Endothelial cell of umbilical vein (primary cell): Measurements from ENCODE around the gene VAPB. TPM values are rescaled to one million over a fixed set of nuclear protein-coding genes. Genes with fewer than 3 reads are reported as not detected.

ENCODE experiments used
- BruUV-seq: library from RNA; stranded (reverse); fragments of 400-500 nt; replicated peaks from 2 replicates; lab custom pipeline; 2021; lab: Mats Ljungman, UMichigan
- CTCF ChIA-PET: fragments of 300-600, 350-600 bp; sonication (Branson Sonifier 250); formaldehyde crosslinking; loops from one replicate; lab custom pipeline; 2021; ENCODE audit warnings: antibody characterized with exemption, inconsistent platforms; lab: Charles Lee
- POLR2A ChIA-PET: fragments of 300-600, 350-600 bp; sonication (Branson Sonifier 250); formaldehyde crosslinking; loops from one replicate; lab custom pipeline; 2021; ENCODE audit warnings: antibody characterized with exemption, inconsistent platforms; lab: Charles Lee
- DNase-seq: peaks from one replicate; pipeline ENCODE4 v3.0.0-alpha.2; 2011; ENCODE audit warnings: low read depth, low spot score
- FAIRE-seq: peaks from 2 replicates; lab custom pipeline; 2011; peaks lifted over from hg19 to GRCh38; lab: Jason Lieb, UNC
- H2AFZ ChIP-seq: 2 replicates; pipeline ENCODE4 v1.6.0; 2012; ENCODE audit warnings: low read depth, low read length, control low read depth, inconsistent platforms
- H3K27ac ChIP-seq: 2 replicates; pipeline ENCODE4 v1.5.1; 2011; ENCODE audit warnings: low read depth, mild to moderate bottlenecking, control low read depth, low read length, moderate library complexity; ENCODE audit not compliant: insufficient read depth
- H3K27me3 ChIP-seq, 2 experiments: 2 replicates each; pipeline versions ENCODE4 v1.6.0 to v1.6.1; 2011; ENCODE audit warnings: low read length in 2 of 2, mixed read lengths in 1 of 2; ENCODE audit not compliant: control insufficient read depth in 2 of 2, insufficient read depth in 2 of 2
- H3K36me3 ChIP-seq, 2 experiments: 2 replicates in 1 of 2; 3 replicates in 1 of 2; pipeline ENCODE4 v1.5.1; 2011; ENCODE audit warnings: low read length in 2 of 2, mild to moderate bottlenecking in 1 of 2, moderate library complexity in 1 of 2; ENCODE audit not compliant: control insufficient read depth in 2 of 2, insufficient read depth in 2 of 2; ENCODE audit errors: extremely low read depth in 1 of 2
- H3K4me1 ChIP-seq: 3 replicates; pipeline ENCODE4 v1.5.1; 2011; ENCODE audit warnings: mild to moderate bottlenecking, low read length; ENCODE audit not compliant: control insufficient read depth, insufficient read depth; ENCODE audit errors: extremely low read depth
- H3K4me2 ChIP-seq: 2 replicates; pipeline ENCODE4 v1.6.1; 2011; ENCODE audit warnings: low read length, control low read depth, mixed read lengths; ENCODE audit not compliant: insufficient read depth
- H3K4me3 ChIP-seq, 3 experiments: fragments of 200-600 bp in 1 of 3; sonication (generic), shearing (Covaris generic) in 1 of 3; replicated peaks in 1 of 3; 2 replicates each; pipeline ENCODE4 v1.5.1; 2011 to 2016; ENCODE audit warnings: control low read depth in 3 of 3, low read length in 3 of 3, mild to moderate bottlenecking in 2 of 3, inconsistent platforms in 1 of 3, low read depth in 1 of 3, moderate library complexity in 1 of 3; ENCODE audit not compliant: insufficient read depth in 1 of 3
- H3K79me2 ChIP-seq: 2 replicates; pipeline ENCODE4 v1.6.0; 2012; ENCODE audit warnings: low read length, inconsistent platforms; ENCODE audit not compliant: control insufficient read depth, insufficient read depth
- H3K9ac ChIP-seq: replicated peaks from 2 replicates; pipeline ENCODE3; 2011; ENCODE audit warnings: low read length, control low read depth; ENCODE audit not compliant: insufficient read depth; ENCODE audit errors: extremely low read depth
- H3K9me1 ChIP-seq: replicated peaks from 3 replicates; pipeline ENCODE4 v1.6.0; 2011; ENCODE audit warnings: mild to moderate bottlenecking, low read length; ENCODE audit not compliant: control insufficient read depth, insufficient read depth; ENCODE audit errors: extremely low read depth
- H3K9me3 ChIP-seq: replicated peaks from 2 replicates; pipeline ENCODE4 v1.5.1; 2012; ENCODE audit warnings: low read length, inconsistent platforms; ENCODE audit not compliant: control insufficient read depth, insufficient read depth
- H4K20me1 ChIP-seq: replicated peaks from 2 replicates; pipeline ENCODE3; 2011; ENCODE audit warnings: mild to moderate bottlenecking, low read length; ENCODE audit not compliant: control insufficient read depth, insufficient read depth; ENCODE audit errors: extremely low read depth
- GATA2 ChIP-seq: IDR thresholded peaks from 2 replicates; pipeline ENCODE4 v1.7.0; 2011; ENCODE audit warnings: low read depth, mild to moderate bottlenecking, moderate library complexity, mixed read lengths, low read length; ENCODE audit not compliant: insufficient read length, insufficient read depth
- dilution Hi-C: fragments of 300-500 bp; cut with MboI; formaldehyde crosslinking; loops from one replicate; pipeline ENCODE4 v1.15.0; 2019; ENCODE audit warnings: low sequenced_read_pairs; ENCODE audit not compliant: extremely low pct_ligation_motif_present
- intact Hi-C: fragments of 100-400 bp; cut with micrococcal nuclease; formaldehyde crosslinking; loops from one replicate; pipeline ENCODE4 v1.10.0; 2022
- polyA plus RNA-seq, 4 experiments: library from polyadenylated mRNA; depleted of rRNA in 3 of 4; stranded (reverse) in 3 of 4; unstranded in 1 of 4; fragments of >200 nt; gene quantifications; 2 replicates each; pipeline versions ENCODE4 v1.2.1 to v1.2.3, GENCODE V29; 2011 to 2012; ENCODE audit warnings: missing spikeins in 1 of 4
- total RNA-seq: library from RNA; stranded (reverse); gene quantifications from 2 replicates; pipeline ENCODE4 v1.2.3, GENCODE V29; 2021
- TF ChIP-seq, protein P1 (sequence below), 2 donors: IDR thresholded peaks; 1 replicate in 1 of 2; 2 replicates in 1 of 2; pipeline ENCODE4 v1.5.1; 2011; ENCODE audit warnings: low read length in 2 of 2, mild to moderate bottlenecking in 2 of 2, moderate library complexity in 2 of 2, control low read depth in 1 of 2, inconsistent platforms in 1 of 2, low read depth in 1 of 2; ENCODE audit not compliant: insufficient read depth in 1 of 2; ENCODE audit errors: extremely low read depth in 1 of 2
- TF ChIP-seq, protein P2 (sequence below): IDR thresholded peaks from 2 replicates; pipeline ENCODE4 v1.6.1; 2011; ENCODE audit not compliant: insufficient read depth, insufficient read length

The VAPB gene
- total and polyA plus RNA-seq, 2 donors (not counting 3 experiments of a cell fraction or from before 2014, with no cell fraction given) = 17.9 to 48.9 TPM

DNA sequence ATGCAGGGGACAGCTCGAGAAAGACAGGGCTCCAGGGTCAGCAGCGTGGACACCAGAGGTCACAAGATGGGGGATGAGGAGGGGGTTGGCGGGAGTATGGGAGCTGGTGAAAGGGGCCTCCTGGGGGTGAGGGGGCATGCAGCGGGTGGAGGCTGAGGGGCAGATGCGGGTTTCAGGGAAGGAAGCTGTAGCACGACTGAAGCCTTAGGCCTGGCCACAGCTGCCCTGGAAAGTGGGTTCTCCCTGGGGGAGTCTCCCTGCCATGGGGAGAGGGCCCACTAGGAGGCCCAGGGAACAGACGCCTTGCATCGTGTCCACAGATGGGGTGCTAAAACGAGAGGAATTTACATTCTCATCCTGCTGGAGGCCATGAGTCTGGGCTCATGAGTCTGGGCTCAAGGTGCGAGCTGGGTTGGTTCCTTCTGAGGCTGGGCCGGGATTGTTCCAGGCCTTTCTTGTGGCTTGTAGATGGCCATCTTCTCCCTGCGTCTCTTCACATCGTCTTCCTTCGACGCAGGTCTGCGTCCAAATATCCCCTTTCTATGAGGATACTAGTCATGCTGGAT is 108.1 kb downstream of the VAPB start:
- TF ChIP-seq GATA2 = no peak
- TF ChIP-seq, protein P1, sequence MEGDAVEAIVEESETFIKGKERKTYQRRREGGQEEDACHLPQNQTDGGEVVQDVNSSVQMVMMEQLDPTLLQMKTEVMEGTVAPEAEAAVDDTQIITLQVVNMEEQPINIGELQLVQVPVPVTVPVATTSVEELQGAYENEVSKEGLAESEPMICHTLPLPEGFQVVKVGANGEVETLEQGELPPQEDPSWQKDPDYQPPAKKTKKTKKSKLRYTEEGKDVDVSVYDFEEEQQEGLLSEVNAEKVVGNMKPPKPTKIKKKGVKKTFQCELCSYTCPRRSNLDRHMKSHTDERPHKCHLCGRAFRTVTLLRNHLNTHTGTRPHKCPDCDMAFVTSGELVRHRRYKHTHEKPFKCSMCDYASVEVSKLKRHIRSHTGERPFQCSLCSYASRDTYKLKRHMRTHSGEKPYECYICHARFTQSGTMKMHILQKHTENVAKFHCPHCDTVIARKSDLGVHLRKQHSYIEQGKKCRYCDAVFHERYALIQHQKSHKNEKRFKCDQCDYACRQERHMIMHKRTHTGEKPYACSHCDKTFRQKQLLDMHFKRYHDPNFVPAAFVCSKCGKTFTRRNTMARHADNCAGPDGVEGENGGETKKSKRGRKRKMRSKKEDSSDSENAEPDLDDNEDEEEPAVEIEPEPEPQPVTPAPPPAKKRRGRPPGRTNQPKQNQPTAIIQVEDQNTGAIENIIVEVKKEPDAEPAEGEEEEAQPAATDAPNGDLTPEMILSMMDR (IDR thresholded peaks at IDR 0.05; ENCODE audit: extremely low read depth in 1 of 2, insufficient read depth in 1 of 2, low read depth in 1 of 2, low read length in 2 of 2) = no peak
- TF ChIP-seq, protein P2, sequence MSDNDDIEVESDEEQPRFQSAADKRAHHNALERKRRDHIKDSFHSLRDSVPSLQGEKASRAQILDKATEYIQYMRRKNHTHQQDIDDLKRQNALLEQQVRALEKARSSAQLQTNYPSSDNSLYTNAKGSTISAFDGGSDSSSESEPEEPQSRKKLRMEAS = no peak
- Histone ChIP-seq H3K9ac (no peak overlapping the region), H3K27me3 (no peaks in the 10 kb centered on the region), H3K9me3 (no peaks in the 10 kb centered on the region), H3K4me2 (no peak overlapping the region), H3K36me3 (no peaks in the 10 kb centered on the region), H3K4me3 (no peak overlapping the region), H3K4me1 (no peaks in the 10 kb centered on the region), H3K9me1 (no peaks in the 10 kb centered on the region), H2AFZ (no peak overlapping the region), H3K27ac (no peak overlapping the region), H4K20me1 (no peaks in the 10 kb centered on the region), H3K79me2 (no peaks in the 10 kb centered on the region)
- FAIRE-seq (no peak), DNase-seq (no peak)
- BruUV-seq = no TSS peak
- CTCF ChIA-PET = no interaction called here
- dilution Hi-C loops = no loop called here
- POLR2A ChIA-PET = no interaction called here
- intact Hi-C loops = no loop called here
